ENCODE measurements around the gene ABCC5.
"Not testable (repeated sequence)": the region's sequence is repeated elsewhere in the genome, so short reads cannot be mapped to it uniquely, and the experiment has no call there.

The ABCC5 gene

GRCh38 chr3:183879243-183879642 is 138.4 kb downstream of the ABCC5 start:
- no peak for DNase-seq
- intact Hi-C loops (cut with DNase I): no loop called here

GRCh38 chr3:183878071-183878470 is 139.6 kb downstream of the ABCC5 start:
- intact Hi-C loops (cut with DNase I): no loop called here
- peak in 10 of 42 donors; percentile 4 to 50 (median 19) for DNase-seq

- DNase-seq; intact Hi-C loops (cut with DNase I): not testable (repeated sequence)
Measured at GRCh38 chr3:183877227-183877626, 140.5 kb downstream of the ABCC5 start.

- intact Hi-C loops (cut with DNase I): no loop called here
- peak in 1 of 42 donors; percentile 0 for DNase-seq
Measured at GRCh38 chr3:183875411-183875810, 142.3 kb downstream of the ABCC5 start.

DNA sequence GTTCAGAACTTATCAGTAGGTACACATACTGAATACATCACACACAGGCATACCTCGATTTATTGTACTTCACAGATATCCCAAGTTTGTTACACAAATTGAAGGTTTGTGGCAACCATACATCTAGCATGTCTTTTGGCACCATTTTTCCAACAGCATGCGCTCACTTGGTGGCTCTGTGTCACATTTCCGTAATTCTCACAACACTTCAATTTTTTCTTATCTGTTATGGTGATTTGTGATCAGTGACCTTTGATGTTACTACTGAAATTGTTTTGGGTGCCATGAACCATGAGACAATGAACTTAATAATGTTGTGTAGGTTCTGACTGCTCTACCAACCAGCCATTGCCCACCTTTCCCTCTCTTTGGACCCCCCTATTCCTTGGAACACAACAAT is 143.8 kb downstream of the ABCC5 start:
- intact Hi-C loops (cut with DNase I): no loop called here
- peak in 1 of 42 donors; percentile 7 for DNase-seq

DNA sequence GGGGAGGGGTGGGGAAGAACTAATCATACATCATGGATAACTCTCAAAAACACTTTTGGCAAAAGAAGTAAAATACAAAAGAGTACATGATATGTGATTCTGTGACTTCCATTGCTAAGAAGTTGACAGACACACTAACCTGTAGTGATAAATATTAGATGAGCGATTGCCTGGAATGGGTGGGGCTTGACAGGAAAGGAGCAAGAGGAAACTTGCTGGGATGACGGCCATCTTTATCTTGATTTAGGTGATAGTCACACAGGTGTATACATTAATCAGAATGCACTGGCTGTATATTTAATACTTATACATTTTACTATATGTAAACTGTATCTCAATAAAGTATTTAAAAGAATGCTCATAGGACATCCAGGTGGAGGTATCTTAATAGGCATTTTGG is 146.1 kb downstream of the ABCC5 start:
- peak in 1 of 42 donors; percentile 8 for DNase-seq
- intact Hi-C loops (cut with DNase I): no loop called here

DNA sequence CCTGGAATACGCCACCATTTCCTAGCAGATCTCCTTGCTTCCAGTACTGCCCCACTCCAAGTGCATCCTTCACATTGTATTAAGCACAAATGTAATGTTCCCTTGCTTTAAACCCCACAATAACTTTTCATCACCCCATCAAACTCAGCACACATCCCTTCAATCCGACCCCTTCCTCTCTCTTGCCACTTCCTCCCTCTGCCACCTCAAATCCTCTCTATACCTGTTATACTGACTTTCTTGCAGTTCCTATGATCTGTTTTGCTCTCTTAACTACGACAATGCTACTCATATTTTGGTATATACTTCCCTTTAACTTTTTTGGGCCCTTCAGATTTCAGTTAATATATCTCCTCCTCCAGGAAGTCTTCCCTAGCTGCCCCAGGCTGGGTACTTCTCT is 147.1 kb downstream of the ABCC5 start:
- intact Hi-C loops (cut with DNase I): no loop called here
- DNase-seq: peak in 1 of 42 donors; percentile 9
